ENCODE measurements around the gene ARPC2. TPM values are rescaled to one million over a fixed set of nuclear protein-coding genes. Genes with fewer than 3 reads are reported as not detected.

Gene ARPC2
- total and polyA plus RNA-seq, 10 of the 15 experiments (the other 5 are each of a cell fraction or from before 2014, with no cell fraction given) = 440 to 980 (median 709) TPM

GRCh38 chr2:218284106-218284811 lies 67.3 kb downstream of the ARPC2 start (continued):
- TF ChIP-seq, protein P1, sequence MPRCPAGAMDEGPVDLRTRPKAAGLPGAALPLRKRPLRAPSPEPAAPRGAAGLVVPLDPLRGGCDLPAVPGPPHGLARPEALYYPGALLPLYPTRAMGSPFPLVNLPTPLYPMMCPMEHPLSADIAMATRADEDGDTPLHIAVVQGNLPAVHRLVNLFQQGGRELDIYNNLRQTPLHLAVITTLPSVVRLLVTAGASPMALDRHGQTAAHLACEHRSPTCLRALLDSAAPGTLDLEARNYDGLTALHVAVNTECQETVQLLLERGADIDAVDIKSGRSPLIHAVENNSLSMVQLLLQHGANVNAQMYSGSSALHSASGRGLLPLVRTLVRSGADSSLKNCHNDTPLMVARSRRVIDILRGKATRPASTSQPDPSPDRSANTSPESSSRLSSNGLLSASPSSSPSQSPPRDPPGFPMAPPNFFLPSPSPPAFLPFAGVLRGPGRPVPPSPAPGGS (IDR thresholded peaks at IDR 0.05; ENCODE audit: borderline replicate concordance, insufficient read depth, low read depth, low read length, poor library complexity, severe bottlenecking) = no peak
- TF ChIP-seq, protein P2, sequence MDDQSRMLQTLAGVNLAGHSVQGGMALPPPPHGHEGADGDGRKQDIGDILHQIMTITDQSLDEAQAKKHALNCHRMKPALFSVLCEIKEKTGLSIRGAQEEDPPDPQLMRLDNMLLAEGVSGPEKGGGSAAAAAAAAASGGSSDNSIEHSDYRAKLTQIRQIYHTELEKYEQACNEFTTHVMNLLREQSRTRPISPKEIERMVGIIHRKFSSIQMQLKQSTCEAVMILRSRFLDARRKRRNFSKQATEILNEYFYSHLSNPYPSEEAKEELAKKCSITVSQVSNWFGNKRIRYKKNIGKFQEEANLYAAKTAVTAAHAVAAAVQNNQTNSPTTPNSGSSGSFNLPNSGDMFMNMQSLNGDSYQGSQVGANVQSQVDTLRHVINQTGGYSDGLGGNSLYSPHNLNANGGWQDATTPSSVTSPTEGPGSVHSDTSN (IDR thresholded peaks at IDR 0.05; ENCODE audit: insufficient replicate concordance, low read depth, low read length) = no peak

- 35% methylated on average over 6 of the region's 6 CpGs for WGBS (ENCODE audit: insufficient coverage, insufficient replicate concordance, low lambda C conversion rate, missing lambda C conversion rate)
- FAIRE-seq = no peak
- H4K20me1 ChIP-seq (ENCODE audit: control insufficient read depth, insufficient read depth) = no peaks in the 10 kb centered on the region
- H3K27me3 ChIP-seq (replicated peaks in 1 of 2; ENCODE audit: control insufficient read depth in 2 of 2, insufficient read depth in 2 of 2, low read length in 1 of 2) = no peaks in the 10 kb centered on the region
- H3K9me3 ChIP-seq (replicated peaks; ENCODE audit: control insufficient read depth, insufficient read depth, low read length) = no peaks in the 10 kb centered on the region
- H3K9ac ChIP-seq (ENCODE audit: control insufficient read depth, insufficient read depth, low read length) = peak overlapping the region; percentile 79
- POLR2A ChIA-PET = interaction anchor here (0.6 to 3.1 kb wide), 6 partner anchors 10 to 691 kb away, joined by 3 to 84 read pairs (median 4); partner anchors contain the start of genes AAMP and PNKD
- peak overlapping the region; percentile 99 for H3K4me2 ChIP-seq (ENCODE audit: control insufficient read depth, insufficient read depth)
- CTCF ChIA-PET = interaction anchor here (1.2 to 7.4 kb wide), 4 partner anchors 10 to 71 kb away, joined by 4 to 154 read pairs (median 8); partner anchors contain the start of genes AAMP, CATIP and PNKD
- peak overlapping the region; percentile 95 for H3K27ac ChIP-seq (ENCODE audit: control insufficient read depth, insufficient read depth)
- no peak overlapping the region for H2AFZ ChIP-seq (ENCODE audit: control insufficient read depth, low read depth, low read length)
- RAD21 ChIA-PET (ENCODE audit: unreplicated experiment) = interaction anchor here (1.0 to 7.2 kb wide), 4 partner anchors 12 to 114 kb away, joined by 3 to 141 read pairs (median 8); partner anchors contain the start of genes AAMP, CTDSP1 and PNKD
- SMC1A ChIA-PET (ENCODE audit: uncharacterized antibody, unreplicated experiment) = interaction anchor here (0.6 to 9.5 kb wide), 11 partner anchors 10 to 180 kb away, joined by 3 to 194 read pairs (median 3); partner anchors contain the start of genes AAMP, CATIP and PNKD
- DNase-seq (ENCODE audit: low read depth, low spot score) = no peak
- peak overlapping the region; percentile 64; the same call in 1 of the 2 replicates for H3K4me3 ChIP-seq
- no peak for ATAC-seq
- peaks cover 44% of the 10 kb centered on the region for H3K4me1 ChIP-seq (ENCODE audit: control insufficient read depth, insufficient read depth, low read length)
- no TSS peak for BruUV-seq (replicated peaks)
- H3K36me3 ChIP-seq (ENCODE audit: control insufficient read depth in 2 of 2, insufficient read depth in 2 of 2, low read length in 1 of 2) = peaks cover 0 to 5% of the 10 kb centered on the region in 2 experiments; a peak in 3 of 4 replicates
- peaks cover 38% of the 10 kb centered on the region for H3K79me2 ChIP-seq (ENCODE audit: control insufficient read depth, insufficient read depth, low read length)
- in situ Hi-C loops (cut with MboI) = loop anchor here (25.0 kb wide), 1 partner anchor 102 kb away; the partner anchor contains the start of genes CTDSP1 and SLC11A1
- intact Hi-C loops (cut with micrococcal nuclease; ENCODE audit: unreplicated experiment) = loop anchor here (2.0 kb wide), 1 partner anchor 13 kb away; no protein-coding TSS in a partner anchor
- TF ChIP-seq, protein P3, sequence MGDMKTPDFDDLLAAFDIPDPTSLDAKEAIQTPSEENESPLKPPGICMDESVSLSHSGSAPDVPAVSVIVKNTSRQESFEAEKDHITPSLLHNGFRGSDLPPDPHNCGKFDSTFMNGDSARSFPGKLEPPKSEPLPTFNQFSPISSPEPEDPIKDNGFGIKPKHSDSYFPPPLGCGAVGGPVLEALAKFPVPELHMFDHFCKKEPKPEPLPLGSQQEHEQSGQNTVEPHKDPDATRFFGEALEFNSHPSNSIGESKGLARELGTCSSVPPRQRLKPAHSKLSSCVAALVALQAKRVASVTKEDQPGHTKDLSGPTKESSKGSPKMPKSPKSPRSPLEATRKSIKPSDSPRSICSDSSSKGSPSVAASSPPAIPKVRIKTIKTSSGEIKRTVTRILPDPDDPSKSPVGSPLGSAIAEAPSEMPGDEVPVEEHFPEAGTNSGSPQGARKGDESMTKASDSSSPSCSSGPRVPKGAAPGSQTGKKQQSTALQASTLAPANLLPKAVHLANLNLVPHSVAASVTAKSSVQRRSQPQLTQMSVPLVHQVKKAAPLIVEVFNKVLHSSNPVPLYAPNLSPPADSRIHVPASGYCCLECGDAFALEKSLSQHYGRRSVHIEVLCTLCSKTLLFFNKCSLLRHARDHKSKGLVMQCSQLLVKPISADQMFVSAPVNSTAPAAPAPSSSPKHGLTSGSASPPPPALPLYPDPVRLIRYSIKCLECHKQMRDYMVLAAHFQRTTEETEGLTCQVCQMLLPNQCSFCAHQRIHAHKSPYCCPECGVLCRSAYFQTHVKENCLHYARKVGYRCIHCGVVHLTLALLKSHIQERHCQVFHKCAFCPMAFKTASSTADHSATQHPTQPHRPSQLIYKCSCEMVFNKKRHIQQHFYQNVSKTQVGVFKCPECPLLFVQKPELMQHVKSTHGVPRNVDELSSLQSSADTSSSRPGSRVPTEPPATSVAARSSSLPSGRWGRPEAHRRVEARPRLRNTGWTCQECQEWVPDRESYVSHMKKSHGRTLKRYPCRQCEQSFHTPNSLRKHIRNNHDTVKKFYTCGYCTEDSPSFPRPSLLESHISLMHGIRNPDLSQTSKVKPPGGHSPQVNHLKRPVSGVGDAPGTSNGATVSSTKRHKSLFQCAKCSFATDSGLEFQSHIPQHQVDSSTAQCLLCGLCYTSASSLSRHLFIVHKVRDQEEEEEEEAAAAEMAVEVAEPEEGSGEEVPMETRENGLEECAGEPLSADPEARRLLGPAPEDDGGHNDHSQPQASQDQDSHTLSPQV (IDR thresholded peaks at IDR 0.05) = no peak
- TF ChIP-seq PRDM15 (CRISPR knock-in tag; IDR thresholded peaks at IDR 0.05) (no peak), CTCF (IDR thresholded peaks at IDR 0.05 in 2 of 3, conservative IDR thresholded peaks at IDR 0.05 in 1 of 3; ENCODE audit: control insufficient read depth in 2 of 3, extremely low read depth in 1 of 3, insufficient read depth in 1 of 3, low read depth in 3 of 3, low read length in 3 of 3) (no peak)
Measured at GRCh38 chr2:218285604-218286003, 68.6 kb downstream of the ARPC2 start.

All from GM12878 (cell line).